ENCODE measurements around the gene GZMH.

Gene GZMH

GRCh38 chr14:24632336-24632735 lies 22.9 kb upstream of the GZMH start:
- in situ Hi-C loops (cut with HindIII; ENCODE audit: low sequenced_read_pairs): no loop called here
- no peak overlapping the region for H3K4me3 ChIP-seq (ENCODE audit: low read depth, low read length)
- DNase-seq (ENCODE audit: low read depth, low spot score): no peak
- TF ChIP-seq, protein P1, sequence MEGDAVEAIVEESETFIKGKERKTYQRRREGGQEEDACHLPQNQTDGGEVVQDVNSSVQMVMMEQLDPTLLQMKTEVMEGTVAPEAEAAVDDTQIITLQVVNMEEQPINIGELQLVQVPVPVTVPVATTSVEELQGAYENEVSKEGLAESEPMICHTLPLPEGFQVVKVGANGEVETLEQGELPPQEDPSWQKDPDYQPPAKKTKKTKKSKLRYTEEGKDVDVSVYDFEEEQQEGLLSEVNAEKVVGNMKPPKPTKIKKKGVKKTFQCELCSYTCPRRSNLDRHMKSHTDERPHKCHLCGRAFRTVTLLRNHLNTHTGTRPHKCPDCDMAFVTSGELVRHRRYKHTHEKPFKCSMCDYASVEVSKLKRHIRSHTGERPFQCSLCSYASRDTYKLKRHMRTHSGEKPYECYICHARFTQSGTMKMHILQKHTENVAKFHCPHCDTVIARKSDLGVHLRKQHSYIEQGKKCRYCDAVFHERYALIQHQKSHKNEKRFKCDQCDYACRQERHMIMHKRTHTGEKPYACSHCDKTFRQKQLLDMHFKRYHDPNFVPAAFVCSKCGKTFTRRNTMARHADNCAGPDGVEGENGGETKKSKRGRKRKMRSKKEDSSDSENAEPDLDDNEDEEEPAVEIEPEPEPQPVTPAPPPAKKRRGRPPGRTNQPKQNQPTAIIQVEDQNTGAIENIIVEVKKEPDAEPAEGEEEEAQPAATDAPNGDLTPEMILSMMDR (IDR thresholded peaks at IDR 0.05; ENCODE audit: low read depth, low read length): no peak

DNA sequence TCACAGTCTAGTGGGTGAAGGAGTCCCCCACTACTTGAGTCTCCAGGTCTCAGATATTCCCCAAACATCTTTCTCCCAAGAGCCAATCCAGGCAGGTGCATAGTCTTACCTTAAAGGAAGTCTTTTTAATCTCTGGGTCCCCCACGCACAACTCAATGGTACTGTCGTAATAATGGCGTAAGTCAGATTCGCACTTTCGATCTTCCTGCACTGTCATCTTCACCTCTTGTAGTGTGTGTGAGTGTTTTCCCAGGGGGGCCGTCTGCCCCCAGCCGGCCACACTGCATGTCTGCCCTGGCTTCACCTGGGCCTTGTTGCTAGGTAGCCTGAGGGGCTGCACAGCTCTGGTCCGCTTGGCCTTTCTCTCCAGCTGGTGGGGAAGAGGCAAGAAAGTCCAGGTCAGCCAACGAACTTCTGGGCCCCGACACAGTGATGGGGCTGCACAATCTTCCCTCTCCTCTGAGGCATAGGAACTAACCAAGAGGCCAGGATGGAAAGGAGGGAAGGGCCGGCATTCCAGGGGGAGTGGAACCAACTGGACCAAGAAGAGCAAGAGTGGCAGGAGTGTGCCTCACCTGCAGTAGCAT lies 22.4 kb upstream of the GZMH start:
- no peak for DNase-seq (ENCODE audit: low read depth, low spot score)
- H3K4me3 ChIP-seq (ENCODE audit: low read depth, low read length): no peak overlapping the region

DNA sequence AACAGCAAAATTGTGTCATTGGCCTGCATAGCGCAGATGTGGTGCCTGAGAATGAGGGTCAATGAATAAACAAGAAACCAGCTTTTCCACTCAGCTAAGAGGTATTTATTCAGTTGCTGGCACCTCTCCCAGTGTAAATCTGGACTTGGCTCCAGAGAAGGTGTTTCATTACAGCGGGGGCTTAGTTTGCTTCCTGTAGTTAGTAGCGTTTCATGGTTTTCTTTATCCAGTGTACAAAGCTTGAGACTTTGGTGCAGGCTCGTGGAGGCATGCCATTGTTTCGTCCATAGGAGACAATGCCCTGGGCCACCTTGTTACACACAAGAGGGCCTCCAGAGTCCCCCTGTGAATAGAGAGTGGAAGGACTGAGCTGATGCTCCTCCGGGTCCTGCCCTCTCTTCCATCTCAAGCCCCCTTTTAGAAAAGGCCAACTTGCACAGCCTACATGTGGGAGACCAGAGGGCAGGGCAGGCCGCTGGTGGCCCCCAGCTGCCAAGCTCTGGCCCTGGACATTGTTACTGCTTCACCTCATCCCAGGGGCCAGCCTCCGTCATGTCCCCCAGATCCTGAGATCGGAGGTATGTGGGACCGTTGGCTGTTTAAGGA lies 21.5 kb upstream of the GZMH start:
- H3K4me3 ChIP-seq (ENCODE audit: low read depth, low read length): no peak overlapping the region
- TF ChIP-seq, protein P1 (IDR thresholded peaks at IDR 0.05; ENCODE audit: low read depth, low read length): no peak
- in situ Hi-C loops (cut with HindIII; ENCODE audit: low sequenced_read_pairs): no loop called here
- DNase-seq (ENCODE audit: low read depth, low spot score): no peak

More for the DNA sequence above, 22.4 kb upstream of the GZMH start:
- TF ChIP-seq, protein P1 (IDR thresholded peaks at IDR 0.05; ENCODE audit: low read depth, low read length): no peak
- in situ Hi-C loops (cut with HindIII; ENCODE audit: low sequenced_read_pairs): no loop called here

- in situ Hi-C loops (cut with HindIII; ENCODE audit: low sequenced_read_pairs): no loop called here
- no peak for DNase-seq (ENCODE audit: low read depth, low spot score)
- TF ChIP-seq, protein P1 (IDR thresholded peaks at IDR 0.05; ENCODE audit: low read depth, low read length): no peak
- no peak overlapping the region for H3K4me3 ChIP-seq (ENCODE audit: low read depth, low read length)
Measured at GRCh38 chr14:24630087-24630871, 20.8 kb upstream of the GZMH start.

DNA sequence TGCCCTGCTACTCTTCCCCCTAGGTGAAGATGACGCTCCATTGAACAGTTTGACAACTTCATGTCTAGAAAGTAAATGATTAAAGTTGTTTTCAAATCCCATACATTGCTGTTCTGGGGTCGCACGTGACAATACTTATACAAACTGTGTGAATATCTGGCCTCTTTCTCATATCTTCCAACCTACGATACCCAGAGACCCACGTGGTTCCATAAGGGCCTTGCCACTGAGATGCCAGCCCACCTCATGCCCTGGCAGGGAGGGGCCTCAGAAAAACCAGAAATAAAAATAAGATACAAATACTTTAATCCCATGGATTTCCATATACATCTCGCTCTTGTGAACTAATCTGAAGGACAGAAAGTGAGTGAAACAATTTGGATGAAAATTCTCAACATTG lies 20.0 kb upstream of the GZMH start:
- DNase-seq (ENCODE audit: low read depth, low spot score): no peak
- in situ Hi-C loops (cut with HindIII; ENCODE audit: low sequenced_read_pairs): no loop called here
- no peak overlapping the region for H3K4me3 ChIP-seq (ENCODE audit: low read depth, low read length)
- TF ChIP-seq, protein P1 (IDR thresholded peaks at IDR 0.05; ENCODE audit: low read depth, low read length): no peak

- H3K4me3 ChIP-seq (ENCODE audit: low read depth, low read length): no peak overlapping the region
- in situ Hi-C loops (cut with HindIII; ENCODE audit: low sequenced_read_pairs): no loop called here
Measured at GRCh38 chr14:24613747-24614146, 4.3 kb upstream of the GZMH start.

More at GRCh38 chr14:24613747-24614146, 4.3 kb upstream of the GZMH start:
- no peak for DNase-seq (ENCODE audit: low read depth, low spot score)
- TF ChIP-seq, protein P1 (IDR thresholded peaks at IDR 0.05; ENCODE audit: low read depth, low read length): no peak

All from astrocyte of the spinal cord (primary cell).